HFFc6 (cell line): Measurements from ENCODE around the gene DAW1. TPM values are rescaled to one million over a fixed set of nuclear protein-coding genes. Genes with fewer than 3 reads are reported as not detected.

ENCODE experiments used
- DNase-seq: peaks from one replicate; pipeline ENCODE4 v3.0.0-alpha.2; 2018
- H3K27ac Mint-ChIP-seq: 2 replicates; pipeline ENCODE4 v1.8.0; 2020; ENCODE audit warnings: mild to moderate bottlenecking, mixed read lengths
- H3K27me3 Mint-ChIP-seq: 2 replicates; pipeline ENCODE4 v1.8.0; 2021; ENCODE audit warnings: mild to moderate bottlenecking, moderate library complexity, mixed read lengths; ENCODE audit not compliant: insufficient read depth
- H3K36me3 Mint-ChIP-seq: 2 replicates; pipeline ENCODE4 v1.8.0; 2021; ENCODE audit warnings: low read depth, mixed read lengths
- H3K4me1 Mint-ChIP-seq: 2 replicates; pipeline ENCODE4 v1.8.0; 2020; ENCODE audit warnings: low read depth, mixed read lengths
- H3K4me3 Mint-ChIP-seq: 2 replicates; pipeline ENCODE4 v1.8.0; 2020; ENCODE audit warnings: mild to moderate bottlenecking, moderate library complexity, mixed read lengths
- H3K9me3 Mint-ChIP-seq: 2 replicates; pipeline ENCODE4 v1.8.0; 2020; ENCODE audit warnings: mild to moderate bottlenecking, mixed read lengths
- total RNA-seq, 6 experiments: library from RNA; stranded (reverse); fragmentation: NEBNext Ultra II Directional; extraction: Animal tissue kit (Norgen Biotek cat#: 25700); gene quantifications; 2 replicates in 1 of 6; 3 replicates in 5 of 6; pipeline ENCODE4 v1.2.3, GENCODE V29; 2021
- TF ChIP-seq, protein P1 (sequence below): fragments of 200-600 bp; sonication (generic); IDR thresholded peaks from 2 replicates; pipeline ENCODE4 v1.5.0; 2021; ENCODE audit warnings: antibody characterized with exemption, mild to moderate bottlenecking

The DAW1 gene
- total RNA-seq, 6 experiments from 2014 or later = 0.12 to 0.39 (median 0.20) TPM; not detected in 2

DNA sequence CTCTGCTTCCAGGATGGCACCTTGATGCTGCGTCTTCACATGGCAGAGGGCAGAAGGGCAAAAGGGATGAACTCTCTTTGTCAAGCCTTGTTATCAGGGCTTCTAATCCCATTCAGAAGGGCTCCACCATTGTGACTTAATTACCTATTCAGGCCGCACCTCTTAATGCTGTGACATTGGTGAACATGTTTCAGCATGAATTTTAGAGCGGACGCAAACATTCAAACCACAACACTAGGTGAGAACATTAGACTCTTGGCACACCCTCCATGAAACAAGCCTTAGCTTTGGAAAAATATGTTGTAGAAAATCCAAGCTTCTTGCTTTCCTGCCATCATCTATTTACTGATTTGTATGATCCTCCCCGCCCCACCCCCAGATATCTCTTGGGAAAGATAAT is 17.9 kb downstream of the DAW1 start:
- TF ChIP-seq, protein P1, sequence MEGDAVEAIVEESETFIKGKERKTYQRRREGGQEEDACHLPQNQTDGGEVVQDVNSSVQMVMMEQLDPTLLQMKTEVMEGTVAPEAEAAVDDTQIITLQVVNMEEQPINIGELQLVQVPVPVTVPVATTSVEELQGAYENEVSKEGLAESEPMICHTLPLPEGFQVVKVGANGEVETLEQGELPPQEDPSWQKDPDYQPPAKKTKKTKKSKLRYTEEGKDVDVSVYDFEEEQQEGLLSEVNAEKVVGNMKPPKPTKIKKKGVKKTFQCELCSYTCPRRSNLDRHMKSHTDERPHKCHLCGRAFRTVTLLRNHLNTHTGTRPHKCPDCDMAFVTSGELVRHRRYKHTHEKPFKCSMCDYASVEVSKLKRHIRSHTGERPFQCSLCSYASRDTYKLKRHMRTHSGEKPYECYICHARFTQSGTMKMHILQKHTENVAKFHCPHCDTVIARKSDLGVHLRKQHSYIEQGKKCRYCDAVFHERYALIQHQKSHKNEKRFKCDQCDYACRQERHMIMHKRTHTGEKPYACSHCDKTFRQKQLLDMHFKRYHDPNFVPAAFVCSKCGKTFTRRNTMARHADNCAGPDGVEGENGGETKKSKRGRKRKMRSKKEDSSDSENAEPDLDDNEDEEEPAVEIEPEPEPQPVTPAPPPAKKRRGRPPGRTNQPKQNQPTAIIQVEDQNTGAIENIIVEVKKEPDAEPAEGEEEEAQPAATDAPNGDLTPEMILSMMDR = no peak
- Mint-ChIP-seq H3K4me3 (no peak overlapping the region), H3K27ac (no peak overlapping the region), H3K9me3 (no peaks in the 10 kb centered on the region), H3K36me3 (no peaks in the 10 kb centered on the region), H3K27me3 (peaks cover under 1% of the 10 kb centered on the region), H3K4me1 (peaks cover 10% of the 10 kb centered on the region)
- DNase-seq = no peak

DNA sequence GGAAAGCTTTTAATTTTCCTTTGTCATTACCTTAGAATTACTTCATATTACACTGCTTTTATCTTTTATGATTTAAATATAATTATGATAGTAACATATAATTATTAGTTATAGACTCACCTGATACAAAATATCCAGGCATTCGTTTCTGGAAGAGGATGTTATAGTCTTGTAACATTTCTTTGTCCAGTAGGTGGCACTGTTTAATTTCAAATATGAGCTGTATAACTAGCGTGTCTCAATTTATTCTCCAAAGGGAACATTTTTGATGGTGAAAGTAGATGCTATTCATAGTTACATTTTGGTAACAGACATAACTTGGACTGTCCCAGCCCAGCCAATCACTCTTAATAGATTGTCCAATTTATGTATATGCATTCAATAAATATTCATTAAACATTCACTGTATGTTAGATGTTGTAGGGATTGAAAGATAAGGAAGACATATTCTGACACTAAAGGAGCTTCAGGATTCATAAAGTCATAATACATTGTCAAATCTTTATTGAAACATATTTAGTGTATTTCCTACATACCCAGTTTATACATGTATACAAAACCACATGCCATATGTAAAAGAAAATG is 19.2 kb downstream of the DAW1 start:
- Mint-ChIP-seq H3K27ac (no peak overlapping the region), H3K36me3 (no peaks in the 10 kb centered on the region), H3K4me1 (peaks cover 6% of the 10 kb centered on the region; the same call in 1 of the 2 replicates), H3K4me3 (no peak overlapping the region), H3K9me3 (no peaks in the 10 kb centered on the region), H3K27me3 (peaks cover 2% of the 10 kb centered on the region)
- TF ChIP-seq, protein P1 = peak; percentile 92
- peak; percentile 56 for DNase-seq

DNA sequence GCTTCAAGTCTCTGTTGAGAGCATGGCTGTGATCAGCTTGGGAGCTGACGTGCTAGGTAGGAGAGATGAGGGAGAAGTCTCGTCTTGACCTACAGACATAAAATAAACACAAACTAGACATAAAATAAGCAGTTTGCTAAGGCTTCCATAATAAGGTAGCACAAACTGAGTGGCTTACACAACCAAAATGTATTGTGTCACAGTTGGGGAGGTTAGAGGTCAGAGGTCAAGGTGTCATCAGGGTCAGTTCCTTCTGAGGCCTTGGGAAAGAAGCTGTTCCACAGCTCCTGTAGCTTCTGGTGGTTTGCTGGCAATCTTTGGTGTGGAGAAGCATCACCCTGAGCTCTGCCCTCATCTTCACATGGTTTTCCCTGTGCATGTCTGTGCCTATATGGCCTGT is 20.2 kb downstream of the DAW1 start:
- Mint-ChIP-seq H3K4me1 (peaks cover 6% of the 10 kb centered on the region; the same call in 1 of the 2 replicates), H3K36me3 (no peaks in the 10 kb centered on the region), H3K4me3 (no peak overlapping the region), H3K27ac (no peak overlapping the region), H3K27me3 (peaks cover 3% of the 10 kb centered on the region), H3K9me3 (no peaks in the 10 kb centered on the region)
- TF ChIP-seq, protein P1 = no peak
- no peak for DNase-seq

DNA sequence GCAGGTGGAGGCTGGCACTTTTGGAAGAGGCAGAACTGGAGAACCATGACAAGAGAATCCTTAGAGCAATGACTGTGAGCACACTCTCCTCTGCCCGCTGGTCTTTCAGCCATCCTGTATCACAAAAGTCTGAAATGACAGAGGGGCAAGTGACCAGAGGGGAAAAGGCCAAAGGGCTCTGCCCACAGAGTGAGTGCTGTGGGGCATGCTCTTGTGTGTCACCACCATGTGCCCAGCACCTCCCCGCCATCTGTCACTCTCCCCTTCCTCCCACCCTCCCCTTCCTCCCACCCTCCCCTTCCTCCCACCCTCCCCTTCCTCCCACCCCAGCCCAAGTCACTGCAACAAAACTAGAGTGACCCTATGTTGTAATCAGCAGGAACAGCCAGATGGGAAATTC is 31.9 kb downstream of the DAW1 start:
- no peak for DNase-seq

DNA sequence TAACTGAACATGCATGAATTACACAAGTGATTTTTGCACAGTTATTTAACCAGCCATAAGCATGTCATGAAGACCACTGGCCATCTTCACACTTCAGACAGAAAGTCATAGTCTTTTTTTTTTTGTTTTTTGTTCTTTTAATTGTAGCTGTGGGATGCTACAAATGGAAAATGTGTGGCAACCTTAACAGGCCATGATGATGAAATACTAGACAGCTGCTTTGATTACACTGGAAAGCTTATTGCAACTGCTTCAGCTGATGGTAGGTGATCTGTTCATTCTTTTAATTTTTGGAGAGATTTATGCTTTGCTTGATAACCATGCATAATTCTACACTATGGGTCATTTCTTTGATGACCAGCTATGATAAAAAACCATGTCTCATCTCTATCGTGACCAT is 35.6 kb downstream of the DAW1 start:
- no peak for DNase-seq
- no peaks in the 10 kb centered on the region for H3K36me3 Mint-ChIP-seq
- H3K27me3 Mint-ChIP-seq = no peaks in the 10 kb centered on the region; the same call in 1 of the 2 replicates
- no peaks in the 10 kb centered on the region for H3K4me1 Mint-ChIP-seq
- TF ChIP-seq, protein P1 = no peak
- no peak overlapping the region for H3K4me3 Mint-ChIP-seq
- H3K27ac Mint-ChIP-seq = no peak overlapping the region
- no peaks in the 10 kb centered on the region for H3K9me3 Mint-ChIP-seq

More for the DNA sequence above, 31.9 kb downstream of the DAW1 start:
- Mint-ChIP-seq H3K9me3 (no peaks in the 10 kb centered on the region), H3K27me3 (no peaks in the 10 kb centered on the region; the same call in 1 of the 2 replicates), H3K4me1 (no peaks in the 10 kb centered on the region), H3K4me3 (no peak overlapping the region), H3K36me3 (no peaks in the 10 kb centered on the region), H3K27ac (no peak overlapping the region)
- TF ChIP-seq, protein P1 = no peak
